ENCODE data around the gene TMEM100. TPM values are rescaled to one million over a fixed set of nuclear protein-coding genes. Genes with fewer than 3 reads are reported as not detected.

Gene TMEM100, protein sequence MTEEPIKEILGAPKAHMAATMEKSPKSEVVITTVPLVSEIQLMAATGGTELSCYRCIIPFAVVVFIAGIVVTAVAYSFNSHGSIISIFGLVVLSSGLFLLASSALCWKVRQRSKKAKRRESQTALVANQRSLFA
- total RNA-seq (2021; fragmentation: NEBNext Ultra II Directional; extraction: Animal tissue kit (Norgen Biotek cat#: 25700)) (0.48 and 1.1 TPM in 2 replicates), polyA plus RNA-seq (2011; rRNA removed) (0.25 and 0.36 TPM in 2 replicates), polyA minus RNA-seq (2011; rRNA and poly(A)+ RNA removed) (0.56 and 1.1 TPM in 2 replicates)
- 0.23 TPM for polyA plus RNA-seq (2011; cell fraction: cytosol; rRNA removed)
- polyA plus RNA-seq (2011; cell fraction: nucleus; rRNA removed) = 0.19 TPM
- 0.31 to 1.1 TPM (median 0.55 TPM) in 4 replicates for polyA plus RNA-seq (2012, experiment 1 of 2)
- 0.09 TPM for polyA plus RNA-seq (2012, experiment 2 of 2)
- polyA plus RNA-seq (2013, experiment 1 of 2) = 0.47 TPM
- polyA plus RNA-seq (2013, experiment 2 of 2) = 0.55 TPM
- polyA minus RNA-seq (2011; cell fraction: cytosol; rRNA and poly(A)+ RNA removed) = not detected
- 1.4 TPM for polyA minus RNA-seq (2011; cell fraction: nucleus; rRNA and poly(A)+ RNA removed)
- long read RNA-seq, experiment 1, partial matches to known transcripts = 0 of 2 reads
- long read RNA-seq, experiment 1, other reads (novel, unspliced or antisense) = 0 of 2 reads
- long read RNA-seq, experiment 2, partial matches to known transcripts = 0 of 6 reads
- long read RNA-seq, experiment 2, other reads (novel, unspliced or antisense) = 5 of 6 reads

DNA sequence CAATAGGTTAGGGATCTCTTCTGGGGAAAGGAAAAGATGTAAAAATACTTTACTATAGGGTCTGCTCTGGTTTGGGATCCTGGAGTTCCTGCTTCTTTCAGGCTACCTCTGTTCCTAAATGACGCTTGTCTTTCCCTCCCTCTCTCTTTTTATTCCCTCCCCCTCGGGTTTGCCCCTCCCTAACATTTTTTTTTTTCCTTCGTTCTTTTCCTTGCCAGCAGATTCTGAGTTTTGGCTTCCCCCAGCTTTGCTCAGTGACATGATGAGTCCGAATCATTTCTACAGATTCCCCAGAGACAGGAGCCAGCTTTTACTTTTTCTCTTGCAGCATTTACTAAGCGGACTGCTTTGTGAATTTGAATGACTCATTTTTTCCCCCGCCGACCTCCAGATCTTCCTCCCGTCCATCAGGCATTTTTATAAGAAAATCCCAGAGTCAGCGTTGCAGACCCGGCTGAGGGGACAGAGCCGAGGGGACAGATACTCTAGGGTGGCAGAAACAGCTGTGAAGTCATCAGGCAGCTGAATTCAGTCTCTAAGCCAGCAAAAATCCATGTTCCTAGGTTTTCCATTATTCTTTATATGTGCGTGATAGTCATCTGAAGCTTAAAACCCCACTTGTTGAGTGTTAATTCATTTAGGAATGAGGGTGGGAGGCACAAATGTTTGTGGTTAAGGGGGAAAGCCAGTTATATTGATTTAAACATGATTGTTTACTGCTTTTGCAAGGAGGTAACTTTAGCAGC, at the start of gene TMEM100:
Gene TMEM100 (minus strand): TSS at position 123 of the 746 bp plus-strand sequence. CDS start 1,794 bp downstream, outside the sequence.
- WGBS, 2 experiments (ENCODE audit: extremely low coverage in 1 of 2, insufficient coverage in 1 of 2, insufficient read length in 1 of 2, insufficient replicate concordance in 2 of 2, low coverage in 1 of 2, low lambda C conversion rate in 2 of 2, missing lambda C conversion rate in 1 of 2) = 37% methylated on average over 10 of the region's 12 CpGs; no CpG with 5 or more reads in 1 of the 2 experiments
- H2BK12ac ChIP-seq (ENCODE audit: low read depth, low read length) = no peak within 1 kb of the TSS
- no peak for DNase-seq (ENCODE audit: low read depth in 1 of 2, low spot score in 2 of 2)
- H3K4me3 ChIP-seq (ENCODE audit: extremely low read depth in 1 of 4, insufficient read depth in 2 of 4, low read depth in 3 of 4, low read length in 4 of 4) = peak within 1 kb of the TSS in 3 of 4 experiments; percentile 7 to 50 (median 14); a peak in 4 of 8 replicates
- no peak within 1 kb of the TSS for H3K56ac ChIP-seq (replicated peaks; ENCODE audit: insufficient read length, low read depth, low read length)
- peak within 1 kb of the TSS; percentile 95 for H2AFZ ChIP-seq (ENCODE audit: low read length)
- H3K14ac ChIP-seq (ENCODE audit: insufficient read length) = no peak within 1 kb of the TSS
- H3K9me3 ChIP-seq (ENCODE audit: insufficient read depth in 2 of 2, low read depth in 1 of 2, low read length in 1 of 2) = no peaks in the 10 kb centered on the region
- H3K23ac ChIP-seq (ENCODE audit: insufficient read length) = no peak within 1 kb of the TSS
- no peak within 1 kb of the TSS for H4K91ac ChIP-seq (replicated peaks; ENCODE audit: insufficient read length, low read length)
- H2AK5ac ChIP-seq (ENCODE audit: low read depth, low read length) = no peak within 1 kb of the TSS
- ChIA-PET CTCF (ENCODE audit: partially characterized antibody) (interaction anchor here (0.9 to 8.4 kb wide), 7 partner anchors 8 to 197 kb away, joined by 3 to 96 read pairs (median 4); no protein-coding TSS in a partner anchor), POLR2A (ENCODE audit: partially characterized antibody) (interaction anchor here (0.6 to 1.0 kb wide), 2 partner anchors 28 to 55 kb away, joined by 3 to 5 read pairs; partner anchors contain the start of gene PCTP)
- no peak within 1 kb of the TSS for H2BK20ac ChIP-seq (ENCODE audit: low read length)
- no peak within 1 kb of the TSS for H2BK120ac ChIP-seq (replicated peaks; ENCODE audit: low read depth, low read length)
- no peak within 1 kb of the TSS for H2BK5ac ChIP-seq (ENCODE audit: low read depth, low read length)
- no peak for FAIRE-seq
- H3K79me2 ChIP-seq (ENCODE audit: control insufficient read depth in 1 of 2, insufficient read depth in 2 of 2, low read length in 2 of 2) = no peaks in the 10 kb centered on the region
- H3K18ac ChIP-seq (ENCODE audit: extremely low read depth, low read length) = no peak within 1 kb of the TSS
- H2BK15ac ChIP-seq (ENCODE audit: low read length) = no peak within 1 kb of the TSS
- no peaks in the 10 kb centered on the region for H4K20me1 ChIP-seq (replicated peaks in 1 of 2; ENCODE audit: control insufficient read depth in 1 of 2, insufficient read depth in 2 of 2, low read length in 2 of 2)
- no peak within 1 kb of the TSS; a peak in 1 of 7 replicates for H3K9ac ChIP-seq (replicated peaks in 1 of 4; ENCODE audit: extremely low read depth in 1 of 4, low read depth in 3 of 4, low read length in 3 of 4)
- no peak within 1 kb of the TSS for H3K4ac ChIP-seq (replicated peaks; ENCODE audit: insufficient read length, low read depth, low read length)
- H3K23me2 ChIP-seq (ENCODE audit: low read depth, low read length) = no peaks in the 10 kb centered on the region
- H3K79me1 ChIP-seq (ENCODE audit: low read depth, low read length) = no peaks in the 10 kb centered on the region
- no peak within 1 kb of the TSS for H3K27ac ChIP-seq (ENCODE audit: low read depth, low read length)
- H3K4me2 ChIP-seq (ENCODE audit: insufficient read depth in 1 of 2, low read depth in 2 of 2, low read length in 2 of 2) = peak within 1 kb of the TSS; percentile 52 to 64; a peak in 3 of 4 replicates
- H4K8ac ChIP-seq (ENCODE audit: extremely low read depth, insufficient read depth, low read length) = no peak within 1 kb of the TSS
- TF ChIP-seq JUND (IDR thresholded peaks at IDR 0.05; ENCODE audit: low read length) = peak; percentile 84
- no peak for TF ChIP-seq EP300 (IDR thresholded peaks at IDR 0.05; ENCODE audit: borderline replicate concordance in 1 of 2, low read depth in 2 of 2, low read length in 2 of 2)
- H4K5ac ChIP-seq (ENCODE audit: insufficient read length, low read depth, low read length) = no peak within 1 kb of the TSS
- no peaks in the 10 kb centered on the region for H3K36me3 ChIP-seq (ENCODE audit: control insufficient read depth in 2 of 4, insufficient read depth in 4 of 4, low read length in 3 of 4)
- H3K27me3 ChIP-seq (replicated peaks in 1 of 4; ENCODE audit: control insufficient read depth in 3 of 4, extremely low read depth in 1 of 4, insufficient read depth in 3 of 4, low read length in 3 of 4) = no peaks in the 10 kb centered on the region
- peaks cover 0 to 8% (median 3%) of the 10 kb centered on the region in 4 experiments; a peak in 4 of 7 replicates for H3K4me1 ChIP-seq (replicated peaks in 1 of 4; ENCODE audit: control insufficient read depth in 3 of 4, insufficient read depth in 4 of 4, low read length in 3 of 4)

Data from H1 (cell line).